Hematopoietic multipotent progenitor cell treated with erythropoietin and hydrocortisone succinate and interleukin-3 and kit ligand, for 4 days (in vitro differentiated cells): ENCODE results near the gene AADAT.
A peak's percentile ranks its signal among the peaks of the same experiment; 100 is the strongest.

ENCODE experiments used
- DNase-seq: peaks from one replicate; pipeline ENCODE4 v3.0.0-alpha.2; 2015

Gene AADAT

GRCh38 chr4:170027181-170027829 is 62.5 kb downstream of the AADAT start:
- peak; percentile 98 for DNase-seq

- peak; percentile 92 for DNase-seq
Observed at GRCh38 chr4:170026253-170027021, 63.3 kb downstream of the AADAT start, which contains the start of gene MFAP3L. MFAP3L (minus strand) TSS chr4:170026395; CDS start chr4:170005877, 20,518 bp downstream.

- peak; percentile 40 for DNase-seq
Observed at GRCh38 chr4:170025523-170026252, 64.1 kb downstream of the AADAT start.

- DNase-seq: no peak
Observed at GRCh38 chr4:170022211-170022610, 67.5 kb downstream of the AADAT start.

DNA sequence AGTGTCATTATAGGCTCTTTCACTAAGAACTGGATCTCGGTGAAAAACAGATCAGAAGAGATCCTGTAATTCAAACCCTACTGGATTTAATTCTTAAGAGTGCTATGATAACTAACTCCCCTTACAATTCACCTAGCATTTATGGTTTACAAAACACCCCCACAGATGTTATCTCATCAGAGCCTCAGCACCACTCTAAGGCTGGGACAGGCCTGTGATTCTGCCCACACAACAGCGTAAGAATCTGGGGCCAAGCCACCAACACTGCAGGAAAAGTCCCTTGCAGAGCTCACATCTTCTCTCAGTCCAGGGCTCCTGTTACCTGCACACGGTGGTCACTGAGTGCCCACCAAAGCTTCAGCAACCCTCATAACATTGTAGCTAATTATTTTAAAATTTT is 72.5 kb downstream of the AADAT start:
- peak; percentile 27 for DNase-seq

DNA sequence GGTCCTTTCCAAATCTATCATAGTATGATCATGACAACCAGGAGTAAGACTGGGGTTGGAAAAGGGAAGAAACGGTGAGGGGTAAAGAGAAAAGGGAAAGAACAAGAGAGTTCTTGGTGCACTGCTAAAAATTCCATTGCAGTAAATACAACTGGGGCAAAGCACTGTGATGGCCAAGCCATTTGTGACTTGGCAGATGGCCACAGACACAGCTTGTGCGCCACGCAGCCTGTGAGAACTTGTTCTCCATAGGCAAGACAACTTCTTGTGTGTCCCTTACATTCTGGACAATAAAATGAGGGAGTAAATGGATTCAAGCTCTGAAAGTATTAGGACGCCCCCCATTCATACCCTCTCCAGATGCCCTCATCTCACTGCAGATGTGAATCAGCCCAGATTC is 74.5 kb downstream of the AADAT start:
- no peak for DNase-seq

GRCh38 chr4:170014359-170015011 is 75.3 kb downstream of the AADAT start:
- peak; percentile 12 for DNase-seq

DNA sequence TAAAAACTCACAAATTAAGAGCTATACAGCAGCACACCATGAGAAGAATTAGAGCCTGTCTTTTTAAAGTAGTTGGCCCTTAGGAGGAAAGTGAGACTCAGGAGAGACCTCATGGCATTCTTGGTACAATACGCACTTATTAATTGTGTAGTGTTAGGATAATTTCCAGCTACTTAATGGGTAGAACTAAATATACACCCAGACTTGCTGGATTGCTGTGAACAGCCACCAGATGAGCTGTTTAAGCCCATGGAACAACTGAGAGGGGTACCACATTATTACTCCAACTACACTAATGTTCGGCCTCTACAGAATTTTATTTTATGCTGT is 77.2 kb downstream of the AADAT start:
- DNase-seq: no peak

DNA sequence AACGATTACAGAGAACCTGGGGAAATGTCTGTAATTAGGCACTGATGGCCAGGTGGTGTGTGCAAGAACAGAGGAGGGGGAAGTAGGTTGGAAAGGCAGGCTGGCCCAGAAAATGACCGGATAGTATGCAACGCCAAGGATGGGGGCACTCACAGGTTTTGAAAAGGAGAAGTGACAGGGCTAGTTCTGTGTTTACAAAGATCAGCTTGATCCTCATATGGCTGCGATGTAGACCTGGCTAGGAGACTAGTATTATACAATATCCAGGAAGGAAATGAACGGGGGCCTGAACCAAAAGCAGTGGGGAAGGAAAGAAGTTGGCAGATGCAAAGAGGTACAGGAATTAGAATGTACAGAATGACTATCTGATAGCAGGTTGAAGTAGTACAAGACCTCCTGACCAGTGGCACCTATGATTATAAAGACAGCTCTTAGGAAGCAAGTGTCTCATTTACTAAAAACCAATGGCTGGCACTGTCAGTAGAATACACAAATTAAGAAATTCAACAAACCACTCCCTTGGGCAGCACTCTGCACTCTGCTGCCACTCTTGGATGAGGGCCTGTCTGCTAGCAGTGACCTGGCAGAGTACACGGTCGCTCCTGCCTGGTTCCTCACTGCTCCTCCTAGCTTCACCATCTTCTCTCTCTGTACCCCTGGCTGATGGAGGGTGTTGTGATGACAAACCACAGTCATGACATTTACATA is 77.7 kb downstream of the AADAT start:
- peak; percentile 65 for DNase-seq
